Neural cell (in vitro differentiated cells): ENCODE results near the gene NT5M.

Experiments
- CTCF ChIP-seq: fragments of 450-650 bp; IDR thresholded peaks from 2 replicates; pipeline ENCODE4 v1.5.1; 2014; ENCODE audit warnings: antibody characterized with exemption, mild to moderate bottlenecking, moderate library complexity; ENCODE audit not compliant: poor library complexity, severe bottlenecking
- EP300 ChIP-seq: fragments of 450-650 bp; conservative IDR thresholded peaks from 2 replicates; pipeline ENCODE4 v1.6.1; 2014; ENCODE audit warnings: antibody characterized with exemption, mild to moderate bottlenecking, moderate library complexity; ENCODE audit not compliant: poor library complexity, severe bottlenecking
- EZH2 ChIP-seq: fragments of 200-600, 300-800 bp; shearing (Covaris generic), sonication (generic); IDR thresholded peaks from 2 replicates; pipeline ENCODE4 v1.6.1; 2014; ENCODE audit warnings: antibody characterized with exemption, low read length, borderline replicate concordance, mild to moderate bottlenecking; ENCODE audit not compliant: insufficient read depth, poor library complexity, severe bottlenecking
- TAF1 ChIP-seq: IDR thresholded peaks from 2 replicates; pipeline ENCODE4 v1.6.1; 2012; ENCODE audit warnings: low read depth

GRCh38 chr17:17377071-17377967 is 74.1 kb downstream of the NT5M start:
- TF ChIP-seq TAF1 (no peak), CTCF (no peak), EP300 (no peak), EZH2 (no peak)
